HG02943 (cell line): Measurements from ENCODE around the gene TNFRSF12A.

Source experiments
- ATAC-seq: cut with Tn5 transposase; IDR thresholded peaks from one replicate; pipeline ENCODE4 v1.9.1; 2021; ENCODE audit warnings: mild to moderate bottlenecking, low read depth, moderate library complexity; ENCODE audit not compliant: unreplicated experiment

Gene TNFRSF12A

GRCh38 chr16:3020247-3020603 lies at the start of gene TNFRSF12A:
TSS of gene TNFRSF12A (plus strand) at chr16:3020368. CDS start at chr16:3020398, 30 bp downstream.
- no peak for ATAC-seq

GRCh38 chr16:2970563-2970962 lies 49.6 kb upstream of the TNFRSF12A start:
- no peak for ATAC-seq

GRCh38 chr16:2971134-2971984 lies 48.8 kb upstream of the TNFRSF12A start:
- ATAC-seq, result no peak

GRCh38 chr16:2971985-2972784 lies 48.0 kb upstream of the TNFRSF12A start:
- no peak for ATAC-seq

- ATAC-seq, result no peak
Observed at GRCh38 chr16:2973093-2973492, 47.1 kb upstream of the TNFRSF12A start.

- ATAC-seq, result no peak
Observed at GRCh38 chr16:2973605-2974318, 46.4 kb upstream of the TNFRSF12A start.

- ATAC-seq, result no peak
Observed at GRCh38 chr16:2974319-2975056, 45.7 kb upstream of the TNFRSF12A start.

- ATAC-seq, result no peak
Observed at GRCh38 chr16:2975161-2975795, 44.9 kb upstream of the TNFRSF12A start.

GRCh38 chr16:2976201-2976600 lies 44.0 kb upstream of the TNFRSF12A start:
- ATAC-seq, result no peak

- no peak for ATAC-seq
Observed at GRCh38 chr16:2976673-2977072, 43.5 kb upstream of the TNFRSF12A start.

- ATAC-seq, result no peak
Observed at GRCh38 chr16:2977440-2977839, 42.7 kb upstream of the TNFRSF12A start.

GRCh38 chr16:2979669-2980226 lies 40.4 kb upstream of the TNFRSF12A start:
- ATAC-seq, result no peak

GRCh38 chr16:2980227-2981176 lies 39.7 kb upstream of the TNFRSF12A start, which contains the start of gene PKMYT1:
TSS of gene PKMYT1 (minus strand) at chr16:2980446. CDS start at chr16:2979657, 789 bp downstream.
- ATAC-seq, result peak; percentile 76

GRCh38 chr16:2981177-2981898 lies 38.8 kb upstream of the TNFRSF12A start:
- ATAC-seq, result no peak

- ATAC-seq, result no peak
Observed at GRCh38 chr16:2981899-2982250, 38.3 kb upstream of the TNFRSF12A start.

- ATAC-seq, result no peak
Observed at GRCh38 chr16:2982402-2982801, 37.8 kb upstream of the TNFRSF12A start.

- no peak for ATAC-seq
Observed at GRCh38 chr16:2983706-2984136, 36.4 kb upstream of the TNFRSF12A start.

- no peak for ATAC-seq
Observed at GRCh38 chr16:2985462-2985861, 34.7 kb upstream of the TNFRSF12A start.
